Measurements from ENCODE around the gene APH1B. TPM values are rescaled to one million over a fixed set of nuclear protein-coding genes. Genes with fewer than 3 reads are reported as not detected.

APH1B gene
- total RNA-seq, 4 donors from 2014 or later = 0.80 to 9.7 (median 7.1) TPM

DNA sequence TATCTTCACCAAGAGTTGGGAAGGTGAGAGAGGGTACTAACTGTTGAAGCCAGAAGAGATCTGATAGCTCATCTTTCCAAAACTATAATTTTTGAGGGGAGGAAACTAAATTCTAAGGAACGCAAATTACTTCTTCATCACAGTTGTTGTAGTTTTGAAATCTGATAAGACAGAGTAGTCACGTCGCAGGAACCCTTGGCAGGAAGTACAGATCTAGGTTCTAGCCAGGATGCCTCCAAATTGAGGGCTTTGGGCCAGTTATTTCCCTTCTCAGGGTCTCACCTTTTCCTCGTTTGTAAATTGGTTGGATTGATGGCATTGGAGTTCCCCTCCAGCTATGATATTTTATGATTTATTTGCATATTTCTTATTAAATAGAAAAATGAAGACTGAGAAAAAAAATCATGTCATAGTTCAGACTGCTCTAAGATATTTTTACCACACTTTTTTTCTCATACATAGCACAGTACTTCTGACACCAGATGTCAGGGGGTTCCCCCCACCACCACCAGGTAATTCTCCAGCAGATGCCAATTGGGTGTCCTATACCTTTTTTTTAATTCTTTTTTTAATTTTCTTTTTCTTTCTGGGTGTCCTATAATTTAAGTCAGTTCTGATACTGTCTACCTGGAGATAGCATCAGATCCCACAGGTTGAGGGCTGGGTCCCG lies 32.3 kb upstream of the APH1B start:
- in situ Hi-C loops (cut with MboI; ENCODE audit: low pct_ligation_motif_present in 1 of 4, low pct_unique_long_range_greater_than_20kb in 1 of 4, low sequenced_read_pairs in 3 of 4) = no loop called here
- TF ChIP-seq EP300 (IDR thresholded peaks at IDR 0.05; ENCODE audit: low read depth) = no peak
- TF ChIP-seq CTCF (IDR thresholded peaks at IDR 0.05) = no peak
- no peak for TF ChIP-seq POLR2AphosphoS5 (IDR thresholded peaks at IDR 0.05)
- TF ChIP-seq POLR2A (IDR thresholded peaks at IDR 0.05) = no peak
- Histone ChIP-seq H3K9me3 (no peaks in the 10 kb centered on the region), H3K27ac (peak overlapping the region in 3 of 4 donors; percentile 33 to 61 (median 43)), H3K4me1 (peaks cover 0 to 22% (median 2%) of the 10 kb centered on the region in 4 donors), H3K4me3 (no peak overlapping the region), H3K27me3 (no peaks in the 10 kb centered on the region), H3K36me3 (no peaks in the 10 kb centered on the region)
- WGBS, 2 donors (ENCODE audit: low coverage in 1 of 2) = 71 to 88% methylated on average over 4 to 5 of the region's 5 CpGs
- intact Hi-C loops (cut with DNase I; ENCODE audit: low total_unique reads) = no loop called here
- DNase-seq = no peak

DNA sequence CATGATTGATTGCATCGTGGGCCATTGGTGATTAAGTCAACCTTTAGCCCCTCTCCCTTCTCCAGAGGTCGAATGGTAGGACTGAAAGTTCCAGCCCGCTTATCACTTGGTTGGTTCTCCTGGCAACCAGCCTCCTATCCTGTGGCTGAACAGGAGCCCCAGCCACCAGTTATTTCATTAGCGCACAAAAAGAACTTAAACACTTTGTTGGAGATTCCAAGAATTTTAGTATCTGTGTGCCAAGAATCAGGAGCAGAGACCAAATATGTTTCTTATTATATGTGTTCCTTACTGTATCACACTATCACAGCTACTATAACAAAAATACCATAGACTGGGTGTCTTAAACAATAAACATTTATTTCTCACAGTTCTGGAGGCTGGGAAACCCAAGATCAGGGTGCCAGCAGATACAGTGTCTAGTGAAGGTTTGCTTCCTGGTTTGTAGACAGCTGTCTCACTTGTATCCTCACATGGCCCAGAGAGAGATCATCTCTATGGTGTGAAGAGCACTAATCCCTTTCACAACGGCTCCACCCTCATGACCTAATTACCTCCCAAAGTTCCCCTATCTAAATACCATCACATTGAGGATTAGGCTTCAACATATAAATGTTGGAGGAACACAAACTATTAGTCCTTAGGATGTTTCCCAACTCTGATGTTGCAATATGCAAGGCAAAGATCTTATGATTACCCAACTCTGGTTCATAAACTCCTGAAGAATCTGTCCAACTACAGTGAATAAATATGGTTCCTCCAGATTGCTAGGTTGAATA lies 30.5 kb upstream of the APH1B start:
- intact Hi-C loops (cut with DNase I; ENCODE audit: low total_unique reads) (no loop called here), in situ Hi-C loops (cut with MboI; ENCODE audit: low pct_ligation_motif_present in 1 of 4, low pct_unique_long_range_greater_than_20kb in 1 of 4, low sequenced_read_pairs in 3 of 4) (no loop called here)
- DNase-seq = no peak
- H3K27me3 ChIP-seq = no peaks in the 10 kb centered on the region
- peaks cover 0 to 21% (median 2%) of the 10 kb centered on the region in 4 donors for H3K4me1 ChIP-seq
- H3K36me3 ChIP-seq = no peaks in the 10 kb centered on the region
- WGBS, 2 donors (ENCODE audit: low coverage in 1 of 2) = 80% methylated on average over 5 of the region's 5 CpGs; no CpG with 5 or more reads in 1 of the 2 donors
- H3K9me3 ChIP-seq = no peaks in the 10 kb centered on the region
- TF ChIP-seq POLR2A (IDR thresholded peaks at IDR 0.05) = no peak
- peak; percentile 41 to 76 (median 63) for TF ChIP-seq POLR2AphosphoS5 (IDR thresholded peaks at IDR 0.05)
- no peak for TF ChIP-seq EP300 (IDR thresholded peaks at IDR 0.05; ENCODE audit: low read depth)
- no peak for TF ChIP-seq CTCF (IDR thresholded peaks at IDR 0.05)
- no peak overlapping the region for H3K4me3 ChIP-seq
- H3K27ac ChIP-seq = peak overlapping the region; percentile 19 to 60 (median 44)

- in situ Hi-C loops (cut with MboI; ENCODE audit: low pct_ligation_motif_present in 1 of 4, low pct_unique_long_range_greater_than_20kb in 1 of 4, low sequenced_read_pairs in 3 of 4) (loop anchor here in 1 of 4 donors (25.0 kb wide), 1 partner anchor 88 kb away; the partner anchor contains the start of gene RPS27L), intact Hi-C loops (cut with DNase I; ENCODE audit: low total_unique reads) (no loop called here)
- no peaks in the 10 kb centered on the region for H3K27me3 ChIP-seq
- no peak for DNase-seq
- no peaks in the 10 kb centered on the region for H3K9me3 ChIP-seq
- H3K4me3 ChIP-seq = no peak overlapping the region
- H3K4me1 ChIP-seq = peaks cover 0 to 5% (median 2%) of the 10 kb centered on the region in 4 donors
- H3K27ac ChIP-seq = no peak overlapping the region
- no peaks in the 10 kb centered on the region for H3K36me3 ChIP-seq
- no peak for TF ChIP-seq EP300 (IDR thresholded peaks at IDR 0.05; ENCODE audit: low read depth)
- TF ChIP-seq POLR2AphosphoS5 (IDR thresholded peaks at IDR 0.05) = no peak
- no peak for TF ChIP-seq POLR2A (IDR thresholded peaks at IDR 0.05)
- TF ChIP-seq CTCF (IDR thresholded peaks at IDR 0.05) = no peak
- WGBS, 2 donors (ENCODE audit: low coverage in 1 of 2) = 93 to 100% methylated on average over 1 to 4 of the region's 4 CpGs
These were observed 27.0 kb upstream of the APH1B start for GRCh38 chr15:63250312-63250965.

DNA sequence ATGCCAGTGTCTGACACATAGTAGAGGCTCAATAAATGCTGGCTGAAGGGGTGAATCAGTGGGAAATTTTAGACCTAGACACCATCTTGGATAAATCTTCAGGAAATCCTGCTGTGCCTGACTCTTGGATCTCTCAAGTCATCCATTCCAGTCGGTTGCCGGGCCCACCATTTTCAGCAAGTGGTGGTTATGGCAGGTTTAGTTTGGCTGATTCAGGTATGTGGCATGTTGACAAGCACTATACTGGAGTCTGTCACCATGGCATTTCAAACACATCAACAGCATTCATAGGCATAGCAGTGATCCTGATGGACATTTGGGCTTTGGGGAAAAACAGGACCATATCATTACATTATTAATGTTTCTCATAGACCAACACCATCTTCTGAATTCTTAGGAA lies 25.7 kb upstream of the APH1B start:
- no peak overlapping the region for H3K27ac ChIP-seq
- WGBS, 2 donors (ENCODE audit: low coverage in 1 of 2) = 80 to 90% methylated on average over 1 to 2 of the region's 2 CpGs
- no peaks in the 10 kb centered on the region for H3K27me3 ChIP-seq
- intact Hi-C loops (cut with DNase I; ENCODE audit: low total_unique reads) (no loop called here), in situ Hi-C loops (cut with MboI; ENCODE audit: low pct_ligation_motif_present in 1 of 4, low pct_unique_long_range_greater_than_20kb in 1 of 4, low sequenced_read_pairs in 3 of 4) (loop anchor here in 1 of 4 donors (25.0 kb wide), 1 partner anchor 89 kb away; the partner anchor contains the start of gene RPS27L)
- TF ChIP-seq POLR2A (IDR thresholded peaks at IDR 0.05) = no peak
- no peak for TF ChIP-seq POLR2AphosphoS5 (IDR thresholded peaks at IDR 0.05)
- TF ChIP-seq CTCF (IDR thresholded peaks at IDR 0.05) = no peak
- no peak for TF ChIP-seq EP300 (IDR thresholded peaks at IDR 0.05; ENCODE audit: low read depth)
- H3K4me1 ChIP-seq = peaks cover 0 to under 1% (median under 1%) of the 10 kb centered on the region in 4 donors
- no peak overlapping the region for H3K4me3 ChIP-seq
- DNase-seq = no peak
- H3K9me3 ChIP-seq = no peaks in the 10 kb centered on the region
- no peaks in the 10 kb centered on the region for H3K36me3 ChIP-seq

All from transverse colon (tissue), 4 donors.